ENCODE data around the gene SHFL.

Gene SHFL

DNA sequence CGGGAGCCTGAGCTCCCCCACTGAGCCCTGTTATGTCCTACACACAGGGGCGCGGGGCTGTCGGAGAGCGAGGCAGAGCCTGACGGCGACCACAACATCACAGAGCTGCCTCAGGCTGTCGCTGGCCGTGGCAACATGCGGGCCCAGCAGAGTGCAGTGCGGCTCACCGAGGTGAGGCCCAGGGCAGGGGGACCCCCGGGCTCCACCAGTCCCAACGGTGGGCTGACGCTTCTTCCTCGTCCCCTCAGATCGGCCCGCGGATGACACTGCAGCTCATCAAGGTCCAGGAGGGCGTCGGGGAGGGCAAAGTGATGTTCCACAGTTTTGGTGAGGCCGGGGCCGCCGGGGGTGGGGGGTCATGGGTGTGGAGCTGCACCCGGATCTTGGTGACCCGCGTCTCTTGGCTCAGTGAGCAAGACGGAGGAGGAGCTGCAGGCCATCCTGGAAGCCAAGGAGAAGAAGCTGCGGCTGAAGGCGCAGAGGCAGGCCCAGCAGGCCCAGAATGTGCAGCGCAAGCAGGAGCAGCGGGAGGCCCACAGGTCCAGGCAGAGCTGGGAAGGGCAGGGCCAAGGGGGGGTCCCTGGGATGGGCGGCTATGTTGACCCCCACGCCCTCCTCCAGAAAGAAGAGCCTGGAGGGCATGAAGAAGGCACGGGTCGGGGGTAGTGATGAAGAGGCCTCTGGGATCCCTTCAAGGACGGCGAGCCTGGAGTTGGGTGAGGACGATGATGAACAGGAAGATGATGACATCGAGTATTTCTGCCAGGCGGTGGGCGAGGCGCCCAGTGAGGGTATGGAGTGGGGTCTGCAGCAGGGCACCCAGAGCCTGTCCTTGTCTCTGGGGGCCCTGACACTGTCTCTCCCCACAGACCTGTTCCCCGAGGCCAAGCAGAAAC is 24.2 kb downstream of the SHFL start:
- no peak for DNase-seq

DNA sequence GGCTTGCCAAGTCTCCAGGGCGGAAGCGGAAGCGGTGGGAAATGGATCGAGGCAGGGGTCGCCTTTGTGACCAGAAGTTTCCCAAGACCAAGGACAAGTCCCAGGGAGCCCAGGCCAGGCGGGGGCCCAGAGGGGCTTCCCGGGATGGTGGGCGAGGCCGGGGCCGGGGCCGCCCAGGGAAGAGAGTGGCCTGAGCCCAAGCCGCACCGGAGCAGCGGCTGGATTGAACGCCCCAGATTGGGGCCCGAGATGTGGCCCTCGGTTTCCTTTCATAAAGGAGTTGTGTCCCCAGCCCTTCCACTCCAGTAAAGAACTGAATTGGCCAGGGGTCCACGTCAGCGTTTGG is 24.8 kb downstream of the SHFL start:
- DNase-seq = no peak

DNA sequence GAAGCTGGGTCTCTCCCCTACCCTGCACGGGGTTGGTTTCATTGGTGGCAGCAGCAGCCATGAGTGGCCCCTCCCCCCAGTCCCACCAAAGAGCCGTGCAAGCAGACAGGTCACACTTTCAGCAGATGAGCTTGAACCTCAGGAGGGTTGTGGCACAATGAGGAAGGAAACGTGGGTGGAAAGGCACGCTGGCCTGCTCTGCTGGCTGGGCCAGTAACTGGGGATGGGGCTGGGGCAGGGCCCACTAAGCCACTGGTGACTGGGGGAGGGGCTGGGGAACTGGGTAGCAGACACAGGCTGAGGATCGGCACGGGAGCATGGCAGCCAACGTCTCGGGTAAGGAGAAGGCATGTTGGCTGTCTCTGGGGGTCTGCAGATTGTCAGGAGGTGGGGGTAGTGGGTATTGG is 25.3 kb downstream of the SHFL start, which contains the start of gene P2RY11:
P2RY11 (plus strand) TSS at position 289 of the 407 bp plus-strand sequence; CDS start at position 318, 29 bp downstream.
- peak; percentile 73 for DNase-seq

DNA sequence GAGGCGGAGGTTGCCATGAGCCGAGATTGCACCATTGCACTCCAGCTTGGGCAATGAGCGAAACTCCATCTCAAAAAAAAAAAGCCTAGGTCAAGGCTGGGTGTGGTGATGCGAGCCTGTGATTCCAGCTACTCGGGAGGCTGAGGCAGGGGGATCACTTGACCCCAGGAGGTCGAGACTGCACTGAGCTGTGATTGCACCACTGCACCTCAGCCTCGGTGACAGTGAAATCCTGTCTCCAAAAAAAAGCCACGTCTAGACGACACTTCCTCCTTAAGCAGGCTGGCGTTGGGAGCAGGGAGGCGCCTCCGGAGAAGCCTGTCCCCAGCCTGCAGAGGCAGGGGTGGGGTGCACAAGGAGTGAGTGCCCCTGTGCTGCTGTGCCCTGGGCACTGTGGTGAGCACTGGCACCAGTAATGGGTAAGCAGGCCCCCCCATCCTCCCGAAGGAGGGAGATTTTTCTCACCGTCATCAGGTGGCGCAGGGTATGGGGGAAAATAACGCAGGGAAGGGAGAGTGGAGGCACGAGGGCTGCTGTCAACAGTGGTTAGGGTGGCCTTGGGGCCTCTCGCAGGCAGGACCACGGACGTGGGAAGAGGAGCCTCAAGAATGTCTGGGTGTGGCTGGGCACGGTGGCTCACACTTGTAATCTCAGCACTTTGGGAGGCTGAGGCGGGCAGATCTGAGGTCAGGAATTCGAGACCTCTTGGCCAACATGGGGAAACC is 26.1 kb downstream of the SHFL start:
- peak; percentile 76 for DNase-seq

DNA sequence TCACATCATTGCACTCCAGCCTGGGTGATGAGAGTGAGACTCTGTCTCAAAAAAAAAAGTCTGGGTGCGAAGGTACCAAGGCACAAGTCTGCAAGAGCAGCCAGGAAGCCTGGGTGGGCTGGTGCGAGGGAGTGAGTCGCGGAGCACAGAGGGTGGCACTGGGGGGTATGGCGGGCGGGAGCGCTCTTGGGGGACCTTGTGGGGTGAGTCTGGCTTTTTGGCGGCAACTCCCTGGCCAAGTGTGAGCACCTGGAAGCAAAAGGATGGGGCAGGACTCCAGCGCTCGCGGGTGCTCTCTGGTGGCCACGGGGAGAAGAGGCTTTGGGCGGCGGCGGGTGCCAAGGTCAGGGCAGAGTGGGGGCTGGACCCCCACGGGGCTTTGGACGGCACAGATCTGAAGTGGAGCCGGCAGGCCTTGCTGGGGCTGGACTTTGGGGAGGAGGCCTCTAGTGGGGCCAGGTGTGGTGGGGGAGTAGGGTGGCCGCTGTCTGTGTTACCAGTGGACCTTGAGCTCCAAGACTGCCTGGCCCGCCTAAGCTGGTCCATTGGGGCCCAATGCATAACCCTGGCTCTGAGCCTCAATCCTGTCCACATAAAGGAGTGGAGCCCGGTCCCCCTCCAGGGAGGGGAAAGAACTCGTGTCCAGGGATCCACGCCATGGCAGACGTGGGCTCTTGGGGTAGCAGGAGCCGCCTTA is 26.9 kb downstream of the SHFL start:
- peak; percentile 79 for DNase-seq

DNA sequence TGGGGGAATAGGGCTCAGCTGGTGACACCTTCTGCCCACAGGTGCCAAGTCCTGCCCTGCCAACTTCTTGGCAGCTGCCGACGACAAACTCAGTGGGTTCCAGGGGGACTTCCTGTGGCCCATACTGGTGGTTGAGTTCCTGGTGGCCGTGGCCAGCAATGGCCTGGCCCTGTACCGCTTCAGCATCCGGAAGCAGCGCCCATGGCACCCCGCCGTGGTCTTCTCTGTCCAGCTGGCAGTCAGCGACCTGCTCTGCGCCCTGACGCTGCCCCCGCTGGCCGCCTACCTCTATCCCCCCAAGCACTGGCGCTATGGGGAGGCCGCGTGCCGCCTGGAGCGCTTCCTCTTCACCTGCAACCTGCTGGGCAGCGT is 27.5 kb downstream of the SHFL start:
- DNase-seq = peak; percentile 40

DNA sequence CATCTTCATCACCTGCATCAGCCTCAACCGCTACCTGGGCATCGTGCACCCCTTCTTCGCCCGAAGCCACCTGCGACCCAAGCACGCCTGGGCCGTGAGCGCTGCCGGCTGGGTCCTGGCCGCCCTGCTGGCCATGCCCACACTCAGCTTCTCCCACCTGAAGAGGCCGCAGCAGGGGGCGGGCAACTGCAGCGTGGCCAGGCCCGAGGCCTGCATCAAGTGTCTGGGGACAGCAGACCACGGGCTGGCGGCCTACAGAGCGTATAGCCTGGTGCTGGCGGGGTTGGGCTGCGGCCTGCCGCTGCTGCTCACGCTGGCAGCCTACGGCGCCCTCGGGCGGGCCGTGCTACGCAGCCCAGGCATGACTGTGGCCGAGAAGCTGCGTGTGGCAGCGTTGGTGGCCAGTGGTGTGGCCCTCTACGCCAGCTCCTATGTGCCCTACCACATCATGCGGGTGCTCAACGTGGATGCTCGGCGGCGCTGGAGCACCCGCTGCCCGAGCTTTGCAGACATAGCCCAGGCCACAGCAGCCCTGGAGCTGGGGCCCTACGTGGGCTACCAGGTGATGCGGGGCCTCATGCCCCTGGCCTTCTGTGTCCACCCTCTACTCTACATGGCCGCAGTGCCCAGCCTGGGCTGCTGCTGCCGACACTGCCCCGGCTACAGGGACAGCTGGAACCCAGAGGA is 28.0 kb downstream of the SHFL start:
- no peak for DNase-seq

DNA sequence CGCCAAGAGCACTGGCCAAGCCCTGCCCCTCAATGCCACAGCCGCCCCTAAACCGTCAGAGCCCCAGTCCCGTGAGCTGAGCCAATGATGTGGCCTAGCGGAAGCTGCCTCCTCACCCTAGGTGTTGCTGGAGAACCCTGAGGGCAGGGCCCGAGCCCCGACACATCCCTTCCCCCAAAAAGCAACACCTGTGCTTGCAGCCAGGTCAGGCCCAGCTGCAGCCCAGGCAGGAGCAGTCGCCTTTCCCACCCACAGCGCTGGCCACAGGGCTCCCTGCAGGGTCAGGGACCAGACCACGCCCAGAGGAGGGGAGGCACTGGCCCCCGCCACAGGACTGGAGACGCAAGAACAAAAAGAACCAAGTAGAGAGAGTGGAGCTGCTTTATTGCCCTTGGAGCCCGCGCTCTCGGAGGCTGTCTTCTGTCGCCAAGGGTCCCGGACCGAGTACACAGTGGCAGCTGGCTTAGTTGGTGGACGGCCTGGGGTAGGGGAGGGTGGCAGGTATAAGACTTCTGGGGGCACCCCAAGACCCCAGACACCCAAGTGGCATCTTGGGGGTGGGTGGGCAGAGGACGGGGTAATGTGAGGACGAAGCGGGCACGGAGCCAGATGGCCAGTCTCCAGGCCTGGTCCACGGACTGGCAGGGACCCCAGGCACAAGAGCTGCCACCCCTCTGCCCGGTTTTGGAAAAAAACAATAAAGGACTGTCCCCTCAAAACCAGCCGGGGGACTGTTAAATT is 28.7 kb downstream of the SHFL start:
- DNase-seq = peak; percentile 18

DNA sequence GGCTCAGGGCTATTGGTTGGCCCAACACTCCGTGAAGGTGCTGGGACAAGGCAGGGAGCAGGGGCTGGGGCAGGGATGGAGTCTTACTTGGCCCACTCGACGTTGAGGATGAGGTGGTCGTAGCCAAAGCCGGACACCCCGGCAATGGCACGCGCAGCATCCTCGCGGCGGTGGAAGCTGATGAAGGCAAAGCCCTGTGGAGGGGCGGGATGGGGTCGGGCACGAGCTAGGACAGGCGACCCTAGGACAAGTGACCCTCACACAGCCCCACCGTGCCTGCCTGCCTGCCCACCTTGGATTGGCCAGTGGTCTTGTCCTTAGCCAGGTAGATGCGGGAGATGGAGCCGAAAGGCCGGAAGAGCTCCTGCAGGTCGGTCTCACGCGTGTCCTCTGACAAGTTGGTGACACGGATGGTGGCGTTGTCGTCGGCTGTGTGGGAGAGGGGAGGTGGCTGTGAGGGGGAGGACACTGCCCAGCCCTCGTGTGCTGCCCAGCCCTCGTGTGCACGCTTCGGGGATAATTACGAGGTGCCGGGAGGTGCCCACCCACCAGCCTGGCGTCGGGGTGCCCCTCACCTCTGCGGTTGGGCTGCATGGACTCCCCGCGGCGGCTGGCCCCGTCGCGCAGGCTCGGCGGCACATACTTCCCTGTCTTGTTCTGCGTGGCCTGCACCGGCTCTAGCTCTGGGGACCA is 29.4 kb downstream of the SHFL start:
- no peak for DNase-seq

DNA sequence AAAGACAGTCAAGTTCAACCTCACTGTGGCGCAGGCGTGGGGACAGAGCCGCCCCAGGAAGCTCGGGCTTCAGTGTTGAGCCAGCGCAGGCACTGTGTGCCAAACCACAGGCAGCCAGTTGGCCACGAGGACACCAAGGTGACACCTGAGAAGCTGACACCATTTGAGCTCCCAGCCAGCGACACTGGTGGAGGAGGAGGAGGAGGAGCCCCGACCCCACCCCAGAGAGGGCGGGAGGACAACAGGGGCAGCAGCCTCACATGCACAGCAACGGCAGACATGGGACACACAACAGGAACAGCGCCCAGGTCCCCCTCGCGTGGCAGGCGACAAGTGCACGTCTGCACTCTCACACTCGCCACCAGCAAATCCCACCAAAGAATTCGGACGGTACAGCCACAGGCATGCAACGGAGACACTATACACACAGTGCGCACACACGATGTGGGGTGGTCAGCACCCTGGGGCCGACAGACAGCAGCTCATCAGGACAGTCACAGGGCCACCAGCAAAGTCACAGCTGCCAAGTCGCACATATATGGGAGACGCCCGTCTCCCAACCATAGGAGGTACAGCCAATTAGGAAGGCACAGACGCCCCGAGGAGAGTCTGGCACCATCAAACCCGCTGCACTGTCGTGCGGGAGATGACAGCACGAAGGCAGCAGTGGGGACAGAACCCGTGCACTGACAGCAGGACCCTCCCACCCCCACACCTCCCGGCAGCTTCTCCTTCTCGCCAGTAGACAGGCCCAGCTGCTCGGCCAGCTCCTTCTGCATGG is 30.2 kb downstream of the SHFL start:
- DNase-seq = no peak

DNA sequence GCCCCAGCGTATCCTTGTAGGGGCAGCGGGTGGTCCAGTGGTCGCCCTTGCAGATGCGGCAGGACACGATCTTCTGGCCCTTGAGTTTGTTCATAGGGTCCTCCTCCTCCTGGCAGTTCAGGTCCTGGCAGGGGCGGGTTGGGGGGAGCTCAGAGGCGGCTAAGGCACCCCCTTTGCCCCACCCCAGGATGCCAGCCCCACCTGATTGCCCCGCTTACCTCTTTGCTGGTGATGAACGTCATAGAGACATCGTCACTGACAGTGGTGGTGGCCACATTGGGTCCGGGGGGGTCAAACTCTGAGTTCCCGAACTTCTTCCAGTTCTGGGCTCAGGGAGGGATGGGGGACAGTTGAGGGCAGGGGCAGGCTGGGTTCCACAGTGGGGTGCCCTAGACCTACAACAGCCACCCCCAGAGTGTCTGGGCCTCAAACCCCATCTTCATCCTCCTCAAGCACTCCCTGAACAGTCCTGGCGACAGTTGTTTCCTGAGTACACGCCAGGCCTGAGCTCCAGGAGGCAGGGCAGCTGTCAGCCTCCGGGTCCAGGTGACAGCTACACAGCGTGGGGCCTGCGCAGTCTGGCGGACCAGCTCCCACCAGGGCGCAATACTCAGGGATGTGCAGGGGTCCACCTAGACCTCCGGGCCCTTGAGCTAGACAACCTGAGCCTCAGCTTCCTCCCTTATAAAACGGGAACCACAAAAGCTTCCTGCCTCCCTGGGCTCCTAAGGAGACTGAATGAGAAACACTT is 30.9 kb downstream of the SHFL start:
- no peak for DNase-seq

DNA sequence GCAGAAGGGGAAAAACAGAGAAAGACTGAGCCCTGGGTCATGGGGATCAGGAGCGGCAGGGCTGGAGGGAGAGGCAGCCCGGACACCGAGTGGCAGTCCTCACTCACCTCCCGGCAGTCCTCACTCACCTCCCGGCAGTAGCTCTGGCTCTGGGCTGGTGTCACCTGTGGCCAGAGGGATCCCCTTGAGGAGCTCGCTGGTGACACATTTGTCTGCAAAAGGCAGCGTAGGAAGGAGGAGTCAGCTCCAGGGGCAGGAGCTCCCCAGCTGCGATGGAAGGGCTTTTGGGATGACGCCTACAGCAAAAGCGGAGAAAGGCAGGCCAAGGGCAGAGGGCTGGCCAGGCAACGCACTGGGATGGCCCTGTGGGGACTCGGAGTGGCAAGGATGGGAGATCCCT is 32.8 kb downstream of the SHFL start:
- DNase-seq = no peak

DNA sequence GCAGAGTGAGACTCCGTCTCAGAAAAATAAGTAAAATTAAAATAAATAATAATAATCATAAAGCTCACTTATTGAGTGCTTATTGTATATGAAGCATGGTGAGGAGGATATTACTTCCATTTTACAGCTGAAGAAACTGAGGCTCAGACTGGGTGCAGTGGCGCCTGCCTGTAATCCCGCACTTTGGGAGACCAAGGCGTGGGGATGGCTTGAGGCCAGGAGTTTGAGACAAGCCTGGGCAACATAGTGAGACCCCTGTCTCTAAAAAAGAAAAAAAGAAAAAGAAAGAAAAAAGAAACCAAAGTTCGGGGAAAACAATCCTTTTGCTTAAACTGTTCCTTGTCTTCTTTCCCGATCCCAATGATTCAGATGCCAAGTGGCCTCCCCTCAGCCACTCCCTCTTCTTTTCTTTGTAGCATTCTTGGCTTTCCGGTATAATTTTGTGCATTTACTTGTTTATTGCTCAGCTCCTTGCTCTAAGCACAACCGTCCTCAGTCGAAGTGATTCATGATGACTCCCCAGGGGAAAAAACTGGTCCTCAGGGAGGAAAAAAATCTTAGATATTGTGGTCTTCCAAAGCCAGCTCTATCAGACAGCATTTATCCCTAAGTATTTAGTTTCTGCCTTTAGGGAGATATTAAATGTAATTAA is 34.5 kb downstream of the SHFL start:
- DNase-seq = no peak

DNA sequence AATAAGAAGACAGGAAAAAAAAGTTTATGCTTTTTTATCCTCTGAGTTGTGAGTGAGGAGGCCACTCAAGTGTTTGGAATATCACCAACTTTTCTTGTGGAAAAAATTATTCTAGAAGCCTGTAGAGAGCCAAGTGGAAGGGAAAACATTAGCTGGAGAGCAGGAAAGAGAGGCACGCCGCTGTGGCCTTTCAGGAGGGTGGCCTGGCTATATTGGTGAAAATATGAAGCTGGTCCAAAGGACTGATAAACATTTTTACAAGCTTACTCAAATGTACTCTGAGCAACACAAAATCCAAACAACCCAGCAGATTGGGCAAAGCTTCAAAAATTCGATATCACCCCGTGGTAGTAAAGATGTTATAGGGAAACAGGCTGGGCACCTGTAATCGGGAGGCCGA is 35.9 kb downstream of the SHFL start:
- no peak for DNase-seq

DNA sequence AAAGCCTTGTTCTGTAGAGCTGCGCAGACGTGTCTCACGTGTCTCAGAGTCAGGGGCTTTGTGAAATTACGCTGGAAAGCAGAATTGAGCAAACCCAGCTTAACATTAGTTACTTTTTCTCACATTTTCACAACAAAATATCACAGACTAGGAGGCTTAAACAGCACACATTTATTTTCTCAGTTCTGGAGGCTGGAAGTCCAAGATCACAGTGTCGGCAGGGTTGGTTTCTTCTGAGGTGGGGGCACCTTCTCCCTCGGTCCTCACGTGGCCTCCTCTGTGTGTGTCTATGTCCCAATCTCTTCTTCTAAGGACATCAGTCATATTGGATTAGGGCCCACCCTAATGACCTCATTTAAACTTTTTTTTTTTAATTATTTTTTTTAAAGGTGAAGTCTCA is 38.3 kb downstream of the SHFL start:
- DNase-seq = no peak

DNA sequence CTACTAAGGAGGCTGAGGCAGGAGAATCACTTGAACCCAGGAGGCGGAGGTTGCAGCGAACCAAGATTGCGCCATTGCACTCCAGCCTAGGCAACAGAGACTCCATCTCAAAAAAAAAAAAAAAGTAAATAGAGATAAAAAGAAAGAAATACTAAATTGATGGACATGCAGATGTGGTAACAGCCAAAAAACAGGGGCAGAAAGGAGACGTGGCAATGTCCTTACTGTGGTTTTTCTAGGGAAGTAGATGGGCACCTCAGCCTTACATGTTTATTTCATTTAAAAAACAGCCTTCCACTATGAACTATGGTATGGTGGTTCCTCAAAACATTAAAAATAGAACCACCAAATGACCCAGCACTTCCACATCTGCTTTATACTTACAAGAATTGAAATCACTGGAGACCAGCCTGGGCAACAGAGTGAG is 40.1 kb downstream of the SHFL start:
- no peak for DNase-seq

DNA sequence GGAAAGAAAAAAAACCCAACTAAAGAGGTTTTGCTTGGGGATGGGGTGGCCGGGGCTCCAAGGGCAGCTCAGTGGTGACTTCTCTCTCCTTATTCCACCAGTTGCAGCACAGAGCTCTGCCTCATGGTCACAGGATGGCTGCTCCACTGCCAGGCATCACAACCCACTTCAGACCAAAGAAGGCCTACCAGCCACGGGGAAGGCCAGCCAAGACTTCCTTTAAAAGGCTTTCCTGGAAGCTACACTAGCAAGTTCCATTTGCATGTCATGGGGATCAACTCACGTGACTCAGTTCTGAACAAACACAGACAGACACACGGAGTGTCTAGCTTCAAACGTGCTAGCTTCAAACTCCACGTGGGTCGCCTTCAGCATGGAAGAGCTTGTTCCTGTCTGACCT is 46.8 kb downstream of the SHFL start:
- DNase-seq = no peak

DNA sequence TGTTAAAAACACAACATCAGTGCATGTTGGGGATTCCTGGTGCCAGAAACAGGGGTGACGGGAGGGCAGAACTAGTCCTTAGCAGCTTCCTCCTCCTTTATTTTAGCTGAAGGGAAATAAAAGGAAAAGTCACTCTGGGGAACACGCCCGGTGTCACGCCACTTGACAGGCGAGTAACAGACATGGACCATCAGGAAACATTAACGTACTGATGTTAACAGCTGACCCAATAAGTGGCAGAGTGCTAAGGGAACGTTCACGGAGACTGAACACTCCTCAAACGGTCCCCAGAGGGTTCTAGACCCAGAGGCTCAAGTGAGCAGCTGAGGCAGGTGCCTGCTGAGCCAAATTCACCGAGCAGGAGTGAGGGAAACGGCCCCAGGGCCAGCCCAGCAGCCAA is 47.5 kb downstream of the SHFL start:
- DNase-seq = no peak

DNA sequence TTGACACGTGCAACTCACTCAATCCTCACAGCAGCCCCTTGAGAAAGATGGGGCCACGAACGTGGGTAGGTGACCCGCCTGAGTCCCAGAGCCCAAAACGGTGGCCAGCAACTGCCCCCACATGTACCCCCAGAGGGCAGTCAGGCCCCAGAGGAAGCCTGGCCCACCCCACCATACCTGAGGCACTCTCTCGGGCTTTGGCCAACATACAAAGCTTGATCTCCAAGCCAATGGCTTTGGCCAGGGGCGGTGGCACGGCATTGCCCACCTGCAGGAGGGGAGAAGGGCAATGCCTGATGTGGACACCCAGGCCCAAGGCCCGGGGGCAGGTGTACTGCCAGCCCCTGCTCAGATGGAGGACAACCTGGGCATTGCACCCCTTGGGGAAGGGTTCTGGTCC is 47.9 kb downstream of the SHFL start:
- no peak for DNase-seq

All from CD4-positive, alpha-beta T cell treated with Interleukin-17A for 1 hour (primary cell).